COLO668 (cell line): Measurements from ENCODE around the gene SYT8.

Source experiments
- DNase-seq: peaks from one replicate; lab custom pipeline; 2025; ENCODE audit not compliant: unreplicated experiment; lab: John Stamatoyannopoulos, UW

Gene SYT8

DNA sequence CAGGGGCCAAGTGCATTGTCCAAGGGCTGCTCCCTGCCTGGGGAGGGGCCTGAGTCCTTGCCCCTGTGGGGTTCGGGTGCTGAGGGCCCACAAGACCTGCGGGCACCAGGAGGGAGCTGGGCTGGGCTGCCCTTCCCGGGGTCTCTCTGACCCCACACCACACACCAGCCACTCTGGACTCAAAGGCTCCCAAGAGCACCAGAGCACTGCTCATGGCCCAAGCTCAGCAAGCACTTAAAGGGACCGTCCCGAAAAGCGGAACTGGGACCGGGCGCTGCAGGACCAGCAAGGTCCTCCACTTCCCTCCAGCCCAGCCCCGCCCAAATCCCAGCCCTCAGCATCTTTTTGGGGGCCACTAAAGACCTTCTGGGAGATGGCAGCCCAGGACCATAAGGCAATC, 23.4 kb downstream of the SYT8 start:
- no peak for DNase-seq

- no peak for DNase-seq
Measured at GRCh38 chr11:1858576-1858975, 23.8 kb downstream of the SYT8 start.

GRCh38 chr11:1859004-1859403, 24.2 kb downstream of the SYT8 start:
- DNase-seq = no peak

DNA sequence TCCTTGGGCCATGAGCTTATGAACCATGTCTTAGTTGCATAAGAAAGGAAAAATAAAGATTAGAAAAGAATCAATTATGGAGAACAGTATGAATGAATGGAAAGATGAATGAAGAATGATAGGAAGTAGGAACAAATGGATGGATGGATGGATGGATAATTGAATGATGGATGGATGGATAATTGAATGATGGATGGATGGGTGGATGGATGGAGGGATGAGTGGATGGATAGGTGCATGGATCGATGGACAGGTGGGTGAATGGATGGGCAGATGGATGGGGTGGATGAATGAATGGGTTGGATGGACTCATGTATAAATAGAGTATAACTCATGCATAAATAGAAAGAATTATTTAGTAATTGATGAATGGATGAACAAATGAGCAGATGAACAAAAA, 25.3 kb downstream of the SYT8 start:
- no peak for DNase-seq

GRCh38 chr11:1861435-1862411, 26.9 kb downstream of the SYT8 start:
- no peak for DNase-seq

GRCh38 chr11:1862588-1863351, 28.0 kb downstream of the SYT8 start:
- DNase-seq = no peak

DNA sequence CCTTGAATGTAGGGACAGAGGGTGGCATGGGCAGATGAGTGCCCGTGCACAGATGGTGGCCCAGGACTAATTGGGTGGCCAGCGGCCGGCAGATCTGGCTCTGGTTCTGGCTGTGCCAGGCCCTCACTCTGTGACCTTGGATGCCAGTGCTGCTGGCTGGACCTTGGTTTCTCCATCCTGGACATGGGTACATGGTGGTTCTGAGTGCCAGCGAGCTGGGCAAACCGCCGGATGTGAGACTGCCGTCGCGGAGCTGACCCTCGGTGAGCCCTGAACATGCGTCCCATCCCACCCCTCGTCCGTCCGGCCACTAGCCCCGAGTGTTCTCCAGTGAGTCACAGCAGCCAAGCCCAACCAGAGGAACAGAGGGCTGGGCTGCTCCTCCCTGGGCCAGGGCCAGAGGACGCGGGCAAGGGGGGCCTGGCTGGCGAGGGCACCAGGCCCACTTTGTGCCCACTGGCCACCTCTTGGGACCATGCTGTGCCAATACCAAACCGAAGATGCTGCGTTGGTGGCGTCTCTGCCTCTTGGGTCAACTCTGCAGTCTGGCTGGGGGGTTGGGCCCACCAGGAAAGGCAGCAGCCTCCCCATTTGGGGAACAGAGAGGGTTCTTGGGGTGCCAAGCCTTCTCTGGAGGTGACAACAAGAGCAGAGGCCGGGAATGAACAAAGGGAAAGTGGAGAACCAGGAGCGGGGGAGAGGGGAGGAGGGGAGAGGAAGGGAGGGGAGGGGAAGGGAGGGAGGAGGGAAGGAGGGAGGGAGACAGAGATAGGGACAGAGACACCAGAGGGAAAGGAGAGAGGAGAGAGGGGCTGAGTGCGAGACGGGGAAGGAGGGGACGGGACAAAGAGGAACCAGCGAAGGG, 28.8 kb downstream of the SYT8 start:
- DNase-seq = peak; percentile 8

GRCh38 chr11:1864231-1864630, 29.4 kb downstream of the SYT8 start:
- DNase-seq = no peak

- no peak for DNase-seq
Measured at GRCh38 chr11:1864831-1865665, 30.3 kb downstream of the SYT8 start.

GRCh38 chr11:1866226-1866625, 31.4 kb downstream of the SYT8 start:
- no peak for DNase-seq

GRCh38 chr11:1866776-1867175, 32.0 kb downstream of the SYT8 start:
- no peak for DNase-seq

GRCh38 chr11:1867381-1867780, 32.6 kb downstream of the SYT8 start:
- no peak for DNase-seq

- no peak for DNase-seq
Measured at GRCh38 chr11:1868056-1868635, 33.4 kb downstream of the SYT8 start.

- no peak for DNase-seq
Measured at GRCh38 chr11:1868636-1869291, 34.0 kb downstream of the SYT8 start.

- peak; percentile 7 for DNase-seq
Measured at GRCh38 chr11:1869427-1870325, 34.9 kb downstream of the SYT8 start.

DNA sequence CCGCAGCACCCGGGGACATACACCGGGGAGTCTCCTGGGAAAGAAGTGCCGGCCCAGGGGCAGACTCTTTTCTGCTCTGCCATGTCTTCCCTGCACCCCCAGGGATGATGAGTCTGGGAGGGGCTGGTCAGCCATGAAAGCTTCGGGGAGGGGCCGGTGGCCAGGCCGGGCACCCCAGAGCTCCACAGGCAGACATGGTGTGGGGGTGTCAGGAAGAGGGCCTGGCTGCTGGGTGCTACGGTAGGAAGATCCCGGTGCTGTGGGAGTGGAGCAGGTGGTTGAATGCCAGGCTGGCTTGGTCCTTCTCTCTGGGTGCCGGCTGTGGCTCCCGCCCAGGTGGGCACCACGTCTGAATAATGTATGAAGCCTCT, 35.5 kb downstream of the SYT8 start:
- DNase-seq = no peak

GRCh38 chr11:1870721-1871466, 36.1 kb downstream of the SYT8 start:
- no peak for DNase-seq

DNA sequence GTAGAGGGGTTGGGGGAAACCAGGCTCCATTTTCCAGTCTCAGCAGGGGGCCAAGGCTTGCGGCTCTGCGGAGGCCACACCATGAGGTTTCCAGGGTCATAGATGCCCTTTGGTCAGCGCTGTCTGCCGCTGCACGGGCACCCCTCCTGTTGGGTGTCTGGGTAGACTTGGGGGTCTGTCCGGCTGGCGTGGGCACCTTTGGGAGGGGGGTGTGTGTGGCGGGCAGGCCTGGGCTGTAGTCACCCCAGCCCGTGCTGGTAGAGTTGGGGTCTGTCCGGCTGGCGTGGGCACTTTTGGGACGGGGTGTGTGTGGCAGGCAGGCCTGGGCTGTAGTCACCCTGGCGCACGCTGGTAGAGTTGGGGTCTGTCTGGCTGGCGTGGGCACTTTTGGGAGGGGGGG, 36.7 kb downstream of the SYT8 start:
- DNase-seq = no peak
